NB4 (cell line): ENCODE measurements around the gene LRRC17.

Experiments used
- MYC ChIP-seq: IDR thresholded peaks from 2 replicates; pipeline ENCODE4 v1.6.1; 2011; ENCODE audit warnings: low read depth, low read length
- POLR2A ChIP-seq: IDR thresholded peaks from 2 replicates; pipeline ENCODE4 v1.6.1; 2011; ENCODE audit warnings: mild to moderate bottlenecking; ENCODE audit not compliant: insufficient read length; ENCODE audit errors: extremely low read depth
- TF ChIP-seq, protein P1 (sequence below): IDR thresholded peaks from one replicate; pipeline ENCODE4 v1.5.1; 2012; ENCODE audit warnings: low read depth, low read length

DNA sequence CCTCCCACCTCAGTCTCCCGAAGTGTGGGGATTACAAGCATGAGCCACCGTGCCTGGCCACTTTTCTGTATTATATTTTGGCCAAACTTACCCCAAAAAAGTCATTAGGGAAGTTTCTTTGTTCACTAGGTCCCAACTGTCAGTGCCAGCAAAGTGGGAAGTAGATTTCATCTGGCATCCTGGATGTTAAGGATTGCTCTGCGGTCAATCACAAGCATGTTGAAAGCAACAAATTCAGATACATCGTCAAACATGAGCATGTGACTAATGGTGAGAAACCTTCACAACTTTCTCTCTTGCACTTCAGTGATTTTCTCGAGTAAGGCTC lies 14.3 kb upstream of the LRRC17 start:
- TF ChIP-seq, protein P1, sequence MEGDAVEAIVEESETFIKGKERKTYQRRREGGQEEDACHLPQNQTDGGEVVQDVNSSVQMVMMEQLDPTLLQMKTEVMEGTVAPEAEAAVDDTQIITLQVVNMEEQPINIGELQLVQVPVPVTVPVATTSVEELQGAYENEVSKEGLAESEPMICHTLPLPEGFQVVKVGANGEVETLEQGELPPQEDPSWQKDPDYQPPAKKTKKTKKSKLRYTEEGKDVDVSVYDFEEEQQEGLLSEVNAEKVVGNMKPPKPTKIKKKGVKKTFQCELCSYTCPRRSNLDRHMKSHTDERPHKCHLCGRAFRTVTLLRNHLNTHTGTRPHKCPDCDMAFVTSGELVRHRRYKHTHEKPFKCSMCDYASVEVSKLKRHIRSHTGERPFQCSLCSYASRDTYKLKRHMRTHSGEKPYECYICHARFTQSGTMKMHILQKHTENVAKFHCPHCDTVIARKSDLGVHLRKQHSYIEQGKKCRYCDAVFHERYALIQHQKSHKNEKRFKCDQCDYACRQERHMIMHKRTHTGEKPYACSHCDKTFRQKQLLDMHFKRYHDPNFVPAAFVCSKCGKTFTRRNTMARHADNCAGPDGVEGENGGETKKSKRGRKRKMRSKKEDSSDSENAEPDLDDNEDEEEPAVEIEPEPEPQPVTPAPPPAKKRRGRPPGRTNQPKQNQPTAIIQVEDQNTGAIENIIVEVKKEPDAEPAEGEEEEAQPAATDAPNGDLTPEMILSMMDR, result no peak
- no peak for TF ChIP-seq POLR2A
- no peak for TF ChIP-seq MYC
